GM23338 (cell line): ENCODE measurements around the gene PDE4B. TPM values are rescaled to one million over a fixed set of nuclear protein-coding genes. Genes with fewer than 3 reads are reported as not detected.

Experiments used
- ATAC-seq: fragments of 200-7000 bp; cut with Tn5 transposase; 3 replicates; pipeline ENCODE4 v1.9.1; 2020
- DNase-seq: peaks from one replicate; pipeline ENCODE4 v3.0.0-alpha.2; 2015; ENCODE audit warnings: low spot score
- H2AFZ ChIP-seq: fragments of 200-600 bp; sonication (generic); 2 replicates; pipeline ENCODE4 v1.8.0; 2016; ENCODE audit warnings: antibody characterized with exemption, mild to moderate bottlenecking, moderate library complexity
- H3F3A ChIP-seq: fragments of 200-600 bp; sonication (generic); replicated peaks from 2 replicates; pipeline ENCODE4 v1.8.0; 2017; ENCODE audit warnings: antibody characterized with exemption, mixed run types, low read depth
- H3K27ac ChIP-seq: fragments of 200-600 bp; sonication (generic); 2 replicates; pipeline ENCODE4 v1.6.1; 2016; ENCODE audit warnings: low read depth
- H3K27me3 ChIP-seq: fragments of 200-600 bp; sonication (generic); 2 replicates; pipeline ENCODE4 v1.8.0; 2016; ENCODE audit warnings: mild to moderate bottlenecking, mixed run types, moderate library complexity; ENCODE audit not compliant: insufficient read depth
- H3K36me3 ChIP-seq: fragments of 200-600 bp; sonication (generic); 2 replicates; pipeline ENCODE4 v1.8.0; 2016; ENCODE audit warnings: mild to moderate bottlenecking; ENCODE audit not compliant: insufficient read depth
- H3K4me1 ChIP-seq: fragments of 200-600 bp; sonication (generic); 2 replicates; pipeline ENCODE4 v1.8.0; 2016; ENCODE audit warnings: mild to moderate bottlenecking, moderate library complexity; ENCODE audit not compliant: insufficient read depth
- H3K4me2 ChIP-seq: fragments of 200-600 bp; sonication (generic); 2 replicates; pipeline ENCODE4 v1.7.1; 2017; ENCODE audit warnings: mixed run types
- H3K4me3 ChIP-seq: fragments of 200-600 bp; sonication (generic); 2 replicates; pipeline ENCODE4 v1.6.1; 2016; ENCODE audit warnings: mixed run types
- H3K79me2 ChIP-seq: fragments of 200-600 bp; sonication (generic); replicated peaks from 2 replicates; pipeline ENCODE4 v1.8.0; 2017; ENCODE audit warnings: mild to moderate bottlenecking; ENCODE audit not compliant: insufficient read depth
- H3K9me2 ChIP-seq: fragments of 200-600 bp; sonication (generic); 2 replicates; pipeline ENCODE4 v1.8.0; 2017; ENCODE audit not compliant: insufficient read depth
- H4K20me1 ChIP-seq: fragments of 200-600 bp; sonication (generic); replicated peaks from 2 replicates; pipeline ENCODE4 v1.8.0; 2017; ENCODE audit warnings: mild to moderate bottlenecking; ENCODE audit not compliant: insufficient read depth
- H3K27ac Mint-ChIP-seq: 2 replicates; pipeline ENCODE4 v1.8.0; 2020; ENCODE audit warnings: inconsistent platforms, mild to moderate bottlenecking, moderate library complexity, mixed read lengths
- H3K27me3 Mint-ChIP-seq: 3 replicates; pipeline ENCODE4 v1.8.0; 2022; ENCODE audit warnings: low read depth, mild to moderate bottlenecking, moderate library complexity, mixed read lengths, inconsistent platforms; ENCODE audit not compliant: insufficient read depth, poor library complexity
- H3K36me3 Mint-ChIP-seq: 3 replicates; pipeline ENCODE4 v1.8.0; 2021; ENCODE audit warnings: low read depth, mild to moderate bottlenecking, inconsistent platforms, moderate library complexity, mixed read lengths
- H3K4me1 Mint-ChIP-seq: 3 replicates; pipeline ENCODE4 v1.8.0; 2020; ENCODE audit warnings: mild to moderate bottlenecking, inconsistent platforms, mixed read lengths
- H3K4me3 Mint-ChIP-seq: 3 replicates; pipeline ENCODE4 v1.8.0; 2021; ENCODE audit warnings: moderate library complexity, mild to moderate bottlenecking, inconsistent platforms, mixed read lengths
- H3K9me3 Mint-ChIP-seq: 3 replicates; pipeline ENCODE4 v1.8.0; 2020; ENCODE audit warnings: moderate library complexity, mild to moderate bottlenecking, inconsistent platforms, mixed read lengths
- CTCF ChIP-seq, 2 experiments: fragments of 200-600 bp in 1 of 2; sonication (generic) in 1 of 2; conservative IDR thresholded peaks; 2 replicates each; pipeline versions ENCODE4 v1.5.1 to v1.6.1; 2016 to 2017; ENCODE audit warnings: antibody characterized with exemption in 2 of 2, low read depth in 2 of 2, mild to moderate bottlenecking in 2 of 2, moderate library complexity in 1 of 2
- ETS1 ChIP-seq: IDR thresholded peaks from 2 replicates; pipeline ENCODE4 v1.6.1; 2016; ENCODE audit warnings: antibody characterized with exemption
- EZH2 ChIP-seq: fragments of 200-600 bp; sonication (generic); IDR thresholded peaks from one replicate; pipeline ENCODE4 v1.8.0; 2017; ENCODE audit warnings: antibody characterized with exemption, mild to moderate bottlenecking, low read depth; ENCODE audit not compliant: unreplicated experiment
- EZH2phosphoT487 ChIP-seq: fragments of 200-600 bp; sonication (generic); IDR thresholded peaks from one replicate; pipeline ENCODE4 v1.8.1; 2018; ENCODE audit warnings: antibody characterized with exemption; ENCODE audit not compliant: unreplicated experiment
- JUNB ChIP-seq: IDR thresholded peaks from one replicate; pipeline ENCODE4 v1.6.1; 2016; ENCODE audit warnings: antibody characterized with exemption; ENCODE audit not compliant: unreplicated experiment
- REST ChIP-seq: IDR thresholded peaks from one replicate; pipeline ENCODE4 v1.6.1; 2018; ENCODE audit warnings: antibody characterized with exemption; ENCODE audit not compliant: unreplicated experiment
- STAT1 ChIP-seq: IDR thresholded peaks from one replicate; pipeline ENCODE4 v1.6.1; 2016; ENCODE audit warnings: antibody characterized with exemption; ENCODE audit not compliant: unreplicated experiment
- ZNF114 ChIP-seq: fragments of 250-450 bp; sonication (Bioruptor Pico); IDR thresholded peaks from 2 replicates; pipeline ENCODE4 v1.5.0; 2020; ENCODE audit warnings: mild to moderate bottlenecking, moderate library complexity
- ZNF331 ChIP-seq: fragments of 250-450 bp; sonication (Bioruptor Pico); IDR thresholded peaks from 2 replicates; pipeline ENCODE4 v1.5.0; 2020; ENCODE audit warnings: low read depth, mild to moderate bottlenecking, moderate library complexity
- polyA plus RNA-seq: library from polyadenylated mRNA; unstranded; fragments of >200 nt; fragmentation: Nextera tagmentation; extraction: Ambion mirVana; gene quantifications from 2 replicates; pipeline ENCODE4 v1.2.1, GENCODE V29; 2016
- total RNA-seq: library from RNA; depleted of rRNA; stranded (reverse); fragments of >200 nt; shearing (Covaris generic); gene quantifications from 2 replicates; pipeline ENCODE4 v1.2.3, GENCODE V29; 2014

Gene PDE4B
- total and polyA plus RNA-seq, 2 experiments from 2014 or later = 14.0 to 25.6 TPM

GRCh38 chr1:66176012-66176715 is 383.5 kb downstream of the PDE4B start:
- no peak overlapping the region for H3K4me3 Mint-ChIP-seq
- Histone ChIP-seq H3K79me2 (no peaks in the 10 kb centered on the region), H3K27ac (no peak overlapping the region), H2AFZ (no peak overlapping the region), H4K20me1 (no peaks in the 10 kb centered on the region), H3K4me3 (no peak overlapping the region), H3K4me2 (no peak overlapping the region), H3F3A (no peaks in the 10 kb centered on the region), H3K9me2 (no peaks in the 10 kb centered on the region), H3K36me3 (no peaks in the 10 kb centered on the region), H3K4me1 (0 out of 2 replicates have a peak, but pooled peaks cover 5% of the 10 kb centered on the region), H3K27me3 (no peaks in the 10 kb centered on the region)
- peaks cover 12% of the 10 kb centered on the region; the same call in 2 of the 3 replicates for H3K4me1 Mint-ChIP-seq
- TF ChIP-seq ZNF114 (CRISPR knock-in tag) (no peak), CTCF (conservative IDR thresholded peaks at IDR 0.05; ENCODE audit: low read depth in 2 of 2) (no peak), EZH2 (no peak), JUNB (no peak), ETS1 (no peak), REST (no peak)
- no peaks in the 10 kb centered on the region for H3K9me3 Mint-ChIP-seq
- H3K27me3 Mint-ChIP-seq = no peaks in the 10 kb centered on the region
- ATAC-seq = peak; percentile 45; the same call in 2 of the 3 replicates
- no peaks in the 10 kb centered on the region for H3K36me3 Mint-ChIP-seq
- H3K27ac Mint-ChIP-seq = no peak overlapping the region
- peak; percentile 62 for DNase-seq

DNA sequence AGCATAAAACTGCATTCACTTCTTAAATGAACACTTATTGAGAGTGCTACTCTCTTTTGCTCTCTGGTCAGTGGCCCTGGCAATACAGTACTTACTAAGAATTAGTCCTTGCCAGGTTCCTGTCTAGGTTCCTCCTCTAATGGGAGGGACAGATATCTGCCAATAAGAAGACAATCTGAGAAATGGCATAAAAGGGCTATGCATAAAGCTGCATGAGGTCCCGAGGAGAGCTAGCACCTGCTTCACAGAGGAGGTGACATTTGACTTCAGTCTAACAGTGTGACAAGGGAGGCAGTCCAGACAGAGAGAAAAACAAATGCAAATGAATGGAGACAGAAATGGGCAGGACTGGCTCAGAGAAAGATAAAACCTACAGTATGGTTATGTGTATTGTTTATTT is 384.1 kb downstream of the PDE4B start:
- no peak overlapping the region for H2AFZ ChIP-seq
- H3K27me3 Mint-ChIP-seq = no peaks in the 10 kb centered on the region
- H3K27me3 ChIP-seq = no peaks in the 10 kb centered on the region
- no peak overlapping the region for H3K27ac ChIP-seq
- no peak overlapping the region for H3K4me3 ChIP-seq
- no peak overlapping the region for H3K27ac Mint-ChIP-seq
- no peak overlapping the region for H3K4me3 Mint-ChIP-seq
- H4K20me1 ChIP-seq = no peaks in the 10 kb centered on the region
- DNase-seq (peak; percentile 15), ATAC-seq (no peak; the same call in 2 of the 3 replicates)
- H3K79me2 ChIP-seq = no peaks in the 10 kb centered on the region
- 0 out of 2 replicates have a peak, but pooled peaks cover 5% of the 10 kb centered on the region for H3K4me1 ChIP-seq
- no peak overlapping the region for H3K4me2 ChIP-seq
- no peaks in the 10 kb centered on the region for H3K36me3 ChIP-seq
- no peaks in the 10 kb centered on the region for H3K9me2 ChIP-seq
- H3K4me1 Mint-ChIP-seq = peaks cover 12% of the 10 kb centered on the region; the same call in 2 of the 3 replicates
- no peaks in the 10 kb centered on the region for H3K9me3 Mint-ChIP-seq
- H3K36me3 Mint-ChIP-seq = no peaks in the 10 kb centered on the region
- H3F3A ChIP-seq = no peaks in the 10 kb centered on the region
- TF ChIP-seq STAT1 (no peak), ZNF114 (CRISPR knock-in tag) (no peak), ZNF331 (CRISPR knock-in tag) (no peak), REST (no peak), EZH2phosphoT487 (no peak), CTCF (conservative IDR thresholded peaks at IDR 0.05; ENCODE audit: low read depth in 2 of 2) (no peak), EZH2 (no peak)
